ENCODE data around the gene SYT12. TPM values are rescaled to one million over a fixed set of nuclear protein-coding genes. Genes with fewer than 3 reads are reported as not detected.

The SYT12 gene
- total RNA-seq, 1 donor from 2014 or later: 0.08 TPM

DNA sequence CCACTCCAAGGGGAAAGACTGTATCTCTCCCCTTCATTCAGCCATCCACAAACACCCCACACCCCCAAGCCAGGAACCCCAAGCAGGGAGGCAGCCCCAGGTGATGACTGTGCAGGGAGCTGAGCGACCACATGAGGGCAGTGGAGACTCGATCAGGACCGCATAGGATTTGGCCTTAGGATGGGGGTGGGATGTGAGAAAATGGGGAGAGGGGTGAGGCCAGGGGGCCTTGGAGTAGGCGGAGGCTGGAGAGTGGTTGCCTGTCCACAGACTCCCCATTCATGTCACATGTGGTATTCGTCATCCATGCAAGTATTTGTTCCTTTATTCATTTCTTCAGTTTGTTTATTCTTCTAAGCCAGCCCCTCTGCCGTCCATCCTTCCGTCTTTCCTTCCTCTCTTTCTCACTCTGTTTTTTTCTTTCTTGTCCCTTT, 31.0 kb downstream of the SYT12 start:
- Histone ChIP-seq H3K36me3 (ENCODE audit: control insufficient read depth, insufficient read depth, low read length) (no peaks in the 10 kb centered on the region), H3K4me3 (ENCODE audit: low read depth, low read length) (no peak overlapping the region), H3K27me3 (ENCODE audit: control insufficient read depth, insufficient read depth, low read length) (no peaks in the 10 kb centered on the region)
- DNase-seq (ENCODE audit: low read depth): no peak
- TF ChIP-seq, protein P1, sequence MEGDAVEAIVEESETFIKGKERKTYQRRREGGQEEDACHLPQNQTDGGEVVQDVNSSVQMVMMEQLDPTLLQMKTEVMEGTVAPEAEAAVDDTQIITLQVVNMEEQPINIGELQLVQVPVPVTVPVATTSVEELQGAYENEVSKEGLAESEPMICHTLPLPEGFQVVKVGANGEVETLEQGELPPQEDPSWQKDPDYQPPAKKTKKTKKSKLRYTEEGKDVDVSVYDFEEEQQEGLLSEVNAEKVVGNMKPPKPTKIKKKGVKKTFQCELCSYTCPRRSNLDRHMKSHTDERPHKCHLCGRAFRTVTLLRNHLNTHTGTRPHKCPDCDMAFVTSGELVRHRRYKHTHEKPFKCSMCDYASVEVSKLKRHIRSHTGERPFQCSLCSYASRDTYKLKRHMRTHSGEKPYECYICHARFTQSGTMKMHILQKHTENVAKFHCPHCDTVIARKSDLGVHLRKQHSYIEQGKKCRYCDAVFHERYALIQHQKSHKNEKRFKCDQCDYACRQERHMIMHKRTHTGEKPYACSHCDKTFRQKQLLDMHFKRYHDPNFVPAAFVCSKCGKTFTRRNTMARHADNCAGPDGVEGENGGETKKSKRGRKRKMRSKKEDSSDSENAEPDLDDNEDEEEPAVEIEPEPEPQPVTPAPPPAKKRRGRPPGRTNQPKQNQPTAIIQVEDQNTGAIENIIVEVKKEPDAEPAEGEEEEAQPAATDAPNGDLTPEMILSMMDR (IDR thresholded peaks at IDR 0.05; ENCODE audit: insufficient read depth, low read length, poor library complexity, severe bottlenecking): peak; percentile 90

DNA sequence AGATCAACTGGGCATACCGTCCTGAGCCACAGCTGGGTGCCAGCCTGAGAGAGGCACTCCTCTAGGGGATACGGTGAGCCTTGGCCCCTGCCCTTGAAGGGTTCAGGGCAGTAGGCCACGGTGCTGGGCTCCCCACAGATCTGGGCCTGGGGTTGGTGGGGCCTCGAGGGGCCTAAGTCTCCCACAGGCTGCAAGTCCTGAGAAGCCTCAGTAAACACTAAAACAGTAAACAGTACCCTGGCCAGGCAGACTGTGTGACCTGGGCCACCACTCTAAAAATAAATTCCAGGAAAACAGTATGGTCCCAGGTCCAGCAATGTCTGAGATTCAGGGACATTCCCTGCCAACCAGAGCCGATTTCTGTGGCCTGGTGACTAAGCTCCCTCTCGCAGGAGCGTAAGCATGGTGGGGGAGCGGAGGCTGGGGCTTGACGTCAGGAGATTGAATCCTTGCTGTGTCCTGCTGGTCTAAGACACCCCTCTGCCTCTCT, 31.5 kb downstream of the SYT12 start:
- TF ChIP-seq, protein P1 (IDR thresholded peaks at IDR 0.05; ENCODE audit: insufficient read depth, low read length, poor library complexity, severe bottlenecking): no peak
- H3K4me3 ChIP-seq (ENCODE audit: low read depth, low read length): no peak overlapping the region
- H3K36me3 ChIP-seq (ENCODE audit: control insufficient read depth, insufficient read depth, low read length): no peaks in the 10 kb centered on the region
- H3K27me3 ChIP-seq (ENCODE audit: control insufficient read depth, insufficient read depth, low read length): no peaks in the 10 kb centered on the region
- no peak for DNase-seq (ENCODE audit: low read depth)

DNA sequence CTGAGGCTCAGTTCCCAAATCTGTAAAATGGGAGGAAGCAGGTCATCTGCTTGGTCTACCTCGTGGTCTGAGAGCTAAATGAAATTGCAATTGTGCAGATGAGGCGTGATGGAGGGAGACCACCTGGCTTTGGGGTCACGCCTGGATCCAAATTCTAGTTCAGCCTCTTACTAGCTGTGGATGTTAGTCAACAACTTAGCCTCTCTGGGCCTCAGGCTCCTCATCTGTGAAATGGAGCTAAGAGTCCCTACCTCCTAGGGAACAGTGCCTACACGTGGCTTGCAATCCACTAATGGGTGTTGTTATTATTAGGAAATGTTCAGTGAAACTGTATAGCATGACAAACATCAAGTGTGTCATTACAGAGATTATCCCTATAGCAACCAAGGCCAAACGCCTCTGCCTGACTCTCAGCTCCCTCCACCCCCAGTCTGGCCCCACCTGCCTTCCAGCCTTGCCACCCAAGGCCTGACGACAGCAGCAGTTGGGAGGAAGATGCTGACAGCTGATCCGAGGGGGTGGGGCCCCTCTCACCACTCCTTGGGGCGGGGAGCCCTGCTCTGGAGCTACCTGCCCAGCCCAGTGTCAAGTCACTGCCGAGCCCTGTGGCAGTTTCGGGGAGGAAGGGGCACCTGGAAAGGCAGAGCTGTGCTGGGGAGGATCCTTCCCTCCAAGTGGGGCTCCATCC, 32.0 kb downstream of the SYT12 start:
- TF ChIP-seq, protein P1 (IDR thresholded peaks at IDR 0.05; ENCODE audit: insufficient read depth, low read length, poor library complexity, severe bottlenecking): no peak
- no peak for DNase-seq (ENCODE audit: low read depth)
- Histone ChIP-seq H3K4me3 (ENCODE audit: low read depth, low read length) (no peak overlapping the region), H3K36me3 (ENCODE audit: control insufficient read depth, insufficient read depth, low read length) (no peaks in the 10 kb centered on the region), H3K27me3 (ENCODE audit: control insufficient read depth, insufficient read depth, low read length) (no peaks in the 10 kb centered on the region)

DNA sequence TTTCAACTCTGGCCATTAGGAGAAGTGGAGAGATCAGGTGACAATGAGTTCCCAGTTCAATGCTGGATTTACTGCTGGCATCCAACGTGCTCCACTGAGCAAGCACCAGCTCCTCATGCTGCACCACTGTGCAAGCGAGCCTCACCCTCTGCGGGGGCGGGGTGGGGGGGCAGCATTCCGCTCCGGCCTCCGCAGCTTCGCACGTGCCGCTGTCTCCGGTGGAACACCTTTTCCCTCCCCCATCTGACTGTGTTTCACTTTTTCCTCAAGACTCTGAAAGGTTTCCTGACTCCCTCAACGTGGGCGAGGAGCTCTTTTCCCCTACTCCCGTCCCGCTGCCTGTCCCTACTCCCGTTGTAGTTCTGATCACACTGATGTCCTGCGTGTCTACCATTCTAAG, 32.9 kb downstream of the SYT12 start:
- H3K4me3 ChIP-seq (ENCODE audit: low read depth, low read length): peak overlapping the region; percentile 53
- no peaks in the 10 kb centered on the region for H3K36me3 ChIP-seq (ENCODE audit: control insufficient read depth, insufficient read depth, low read length)
- no peak for DNase-seq (ENCODE audit: low read depth)
- TF ChIP-seq, protein P1 (IDR thresholded peaks at IDR 0.05; ENCODE audit: insufficient read depth, low read length, poor library complexity, severe bottlenecking): no peak
- H3K27me3 ChIP-seq (ENCODE audit: control insufficient read depth, insufficient read depth, low read length): no peaks in the 10 kb centered on the region

DNA sequence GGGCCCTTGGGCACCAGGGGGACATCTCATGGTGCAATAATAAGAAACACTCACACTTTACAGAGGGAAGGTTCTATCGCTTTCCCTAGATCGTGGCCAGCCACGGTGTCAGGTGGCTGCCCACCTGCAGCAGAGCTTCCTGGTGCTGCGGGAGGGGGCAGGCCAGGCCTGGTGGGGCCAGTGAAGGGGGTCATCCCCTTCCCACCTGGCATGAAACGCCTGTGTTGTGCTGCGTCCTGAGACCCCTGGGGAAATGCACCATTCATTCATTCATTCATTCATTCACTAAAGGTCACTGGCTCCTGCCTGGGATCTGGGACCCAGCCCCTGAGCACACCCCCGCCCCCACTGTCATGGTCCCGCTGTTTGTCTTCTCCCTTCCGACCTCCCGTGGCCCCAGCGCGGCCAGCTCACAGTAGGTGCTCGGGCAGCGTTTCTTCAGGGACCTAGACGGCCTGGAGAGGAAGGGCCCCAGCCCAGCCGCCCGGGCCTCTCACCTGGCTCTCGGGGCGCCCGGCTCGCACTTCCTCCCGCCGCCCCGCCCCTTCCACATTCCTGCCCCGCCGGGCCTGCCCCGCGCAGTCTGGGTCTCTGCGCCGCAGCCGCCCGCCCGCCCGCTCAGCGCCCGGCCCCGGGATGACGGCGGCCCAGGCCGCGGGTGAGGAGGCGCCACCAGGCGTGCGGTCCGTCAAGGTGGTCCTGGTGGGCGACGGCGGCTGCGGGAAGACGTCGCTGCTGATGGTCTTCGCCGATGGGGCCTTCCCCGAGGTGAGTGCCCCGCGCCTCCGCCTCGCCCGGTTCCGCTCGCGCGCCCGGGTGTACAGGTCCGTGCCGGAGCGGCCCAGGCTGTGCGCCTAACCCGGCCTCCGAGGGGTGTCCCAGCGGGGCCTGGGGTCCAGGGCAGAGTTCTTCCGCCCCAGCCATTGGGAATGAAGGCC, 33.6 kb downstream of the SYT12 start, which contains the start of gene RHOD:
Gene RHOD, plus strand, starts transcription at position 581 of the 938 bp plus-strand sequence. Its CDS starts 56 bp downstream, at position 637.
- H3K27me3 ChIP-seq (ENCODE audit: control insufficient read depth, insufficient read depth, low read length): no peaks in the 10 kb centered on the region
- H3K36me3 ChIP-seq (ENCODE audit: control insufficient read depth, insufficient read depth, low read length): no peaks in the 10 kb centered on the region
- DNase-seq (ENCODE audit: low read depth): no peak
- peak within 1 kb of the TSS; percentile 53 for H3K4me3 ChIP-seq (ENCODE audit: low read depth, low read length)
- TF ChIP-seq, protein P1 (IDR thresholded peaks at IDR 0.05; ENCODE audit: insufficient read depth, low read length, poor library complexity, severe bottlenecking): no peak

Data from kidney epithelial cell (primary cell).